HG03280 (cell line): ENCODE measurements around the gene ECPAS.
"Not testable (repeated sequence)": the region's sequence is repeated elsewhere in the genome, so short reads cannot be mapped to it uniquely, and the experiment has no call there.

Experiments used
- ATAC-seq: cut with Tn5 transposase; IDR thresholded peaks from one replicate; pipeline ENCODE4 v1.9.1; 2021; ENCODE audit warnings: mild to moderate bottlenecking, moderate library complexity; ENCODE audit not compliant: unreplicated experiment

ECPAS gene

GRCh38 chr9:111481885-111482636, 2.1 kb downstream of the ECPAS start:
- no peak for ATAC-seq

GRCh38 chr9:111477677-111478076, 6.5 kb downstream of the ECPAS start:
- no peak for ATAC-seq

GRCh38 chr9:111475195-111475594, 9.0 kb downstream of the ECPAS start:
- ATAC-seq: no peak

- no peak for ATAC-seq
Observed at GRCh38 chr9:111474385-111474784, 9.8 kb downstream of the ECPAS start.

GRCh38 chr9:111467778-111468367, 16.3 kb downstream of the ECPAS start:
- ATAC-seq: no peak

- no peak for ATAC-seq
Observed at GRCh38 chr9:111463048-111463447, 21.1 kb downstream of the ECPAS start.

- no peak for ATAC-seq
Observed at GRCh38 chr9:111458139-111459009, 25.8 kb downstream of the ECPAS start.

- ATAC-seq: no peak
Observed at GRCh38 chr9:111456529-111456928, 27.7 kb downstream of the ECPAS start.

GRCh38 chr9:111455638-111456037, 28.5 kb downstream of the ECPAS start:
- ATAC-seq: no peak

GRCh38 chr9:111454751-111455150, 29.4 kb downstream of the ECPAS start:
- no peak for ATAC-seq

- ATAC-seq: no peak
Observed at GRCh38 chr9:111451570-111451969, 32.6 kb downstream of the ECPAS start.

- ATAC-seq: no peak
Observed at GRCh38 chr9:111450124-111450523, 34.1 kb downstream of the ECPAS start.

GRCh38 chr9:111449705-111450104, 34.5 kb downstream of the ECPAS start:
- ATAC-seq: no peak

GRCh38 chr9:111445799-111446198, 38.4 kb downstream of the ECPAS start:
- ATAC-seq: not testable (repeated sequence)

GRCh38 chr9:111443454-111443853, 40.7 kb downstream of the ECPAS start:
- no peak for ATAC-seq

GRCh38 chr9:111442360-111443027, 41.7 kb downstream of the ECPAS start:
- no peak for ATAC-seq

- ATAC-seq: no peak
Observed at GRCh38 chr9:111440226-111440625, 44.0 kb downstream of the ECPAS start.

GRCh38 chr9:111438541-111439235, 45.5 kb downstream of the ECPAS start:
- ATAC-seq: no peak

- ATAC-seq: no peak
Observed at GRCh38 chr9:111436571-111436970, 47.6 kb downstream of the ECPAS start.

GRCh38 chr9:111433082-111433481, 51.1 kb downstream of the ECPAS start:
- ATAC-seq: no peak

GRCh38 chr9:111431684-111432083, 52.5 kb downstream of the ECPAS start:
- ATAC-seq: no peak
